IPS-NIHi11 (cell line): ENCODE data around the gene BCL11A.
A peak's percentile ranks its signal among the peaks of the same experiment; 100 is the strongest.

Experiments
- DNase-seq: peaks from one replicate; pipeline ENCODE4 v3.0.0; 2012; ENCODE audit warnings: mixed read lengths, low spot score

BCL11A gene

GRCh38 chr2:60526623-60527022 lies 26.8 kb downstream of the BCL11A start:
- no peak for DNase-seq

- DNase-seq = no peak
Measured at GRCh38 chr2:60525899-60526298, 27.6 kb downstream of the BCL11A start.

DNA sequence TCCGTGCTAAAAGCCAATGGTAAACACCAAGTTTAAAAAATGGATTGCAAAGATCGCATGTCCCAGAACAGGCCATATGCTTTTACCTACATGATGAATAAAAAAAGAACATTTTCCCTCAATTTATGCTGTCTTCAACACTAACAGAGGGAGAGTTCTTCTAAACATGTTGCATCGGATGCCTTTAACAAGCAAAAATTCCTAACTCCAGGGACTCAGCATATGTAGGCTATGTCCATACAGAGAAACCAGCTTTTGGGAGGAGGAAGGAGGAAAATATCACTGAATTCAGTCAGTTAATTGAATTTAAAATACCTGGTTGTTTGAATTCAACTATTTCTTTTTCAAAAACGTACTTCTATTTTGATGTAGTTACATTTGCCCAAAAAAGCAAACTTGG lies 28.6 kb downstream of the BCL11A start:
- no peak for DNase-seq

- no peak for DNase-seq
Measured at GRCh38 chr2:60523963-60524362, 29.5 kb downstream of the BCL11A start.

DNA sequence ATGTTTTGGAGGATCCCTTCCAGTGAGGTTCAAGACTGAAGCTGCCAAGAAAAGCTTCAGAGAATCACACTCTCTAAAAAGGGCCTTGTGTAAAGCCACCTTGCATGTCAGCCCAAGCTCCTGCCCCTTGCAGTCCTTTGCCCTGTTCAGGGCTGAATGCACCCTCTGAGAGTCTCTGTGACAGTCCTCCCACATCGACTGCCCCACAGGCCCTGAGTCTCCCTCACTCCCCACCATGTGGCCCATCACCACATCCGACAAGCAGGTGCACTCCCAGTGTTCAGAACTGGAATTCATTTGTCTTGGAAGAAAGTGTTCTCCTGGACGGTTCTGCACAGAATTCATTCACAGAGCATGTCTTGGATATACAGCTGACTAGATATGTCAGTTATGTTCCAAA lies 31.0 kb downstream of the BCL11A start:
- DNase-seq = no peak

DNA sequence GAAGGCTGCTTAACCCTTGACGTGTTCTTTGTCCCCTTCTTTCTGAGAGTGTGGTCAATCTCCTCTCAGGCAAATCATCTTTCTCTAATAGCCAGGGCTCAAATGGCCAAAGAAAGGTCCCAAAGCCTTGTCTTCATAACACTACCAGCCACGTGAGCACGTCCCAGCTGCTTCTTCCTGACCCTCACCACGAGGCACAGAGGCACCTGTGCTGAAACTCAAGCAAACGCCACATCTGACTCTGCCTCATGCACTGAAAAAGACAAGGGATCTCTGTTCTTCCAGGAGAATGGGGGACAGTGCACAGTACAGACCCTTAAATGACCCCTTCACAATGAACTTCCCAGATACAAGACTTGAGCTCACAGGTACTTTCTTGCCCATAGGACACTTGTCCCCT lies 31.8 kb downstream of the BCL11A start:
- DNase-seq = no peak

DNA sequence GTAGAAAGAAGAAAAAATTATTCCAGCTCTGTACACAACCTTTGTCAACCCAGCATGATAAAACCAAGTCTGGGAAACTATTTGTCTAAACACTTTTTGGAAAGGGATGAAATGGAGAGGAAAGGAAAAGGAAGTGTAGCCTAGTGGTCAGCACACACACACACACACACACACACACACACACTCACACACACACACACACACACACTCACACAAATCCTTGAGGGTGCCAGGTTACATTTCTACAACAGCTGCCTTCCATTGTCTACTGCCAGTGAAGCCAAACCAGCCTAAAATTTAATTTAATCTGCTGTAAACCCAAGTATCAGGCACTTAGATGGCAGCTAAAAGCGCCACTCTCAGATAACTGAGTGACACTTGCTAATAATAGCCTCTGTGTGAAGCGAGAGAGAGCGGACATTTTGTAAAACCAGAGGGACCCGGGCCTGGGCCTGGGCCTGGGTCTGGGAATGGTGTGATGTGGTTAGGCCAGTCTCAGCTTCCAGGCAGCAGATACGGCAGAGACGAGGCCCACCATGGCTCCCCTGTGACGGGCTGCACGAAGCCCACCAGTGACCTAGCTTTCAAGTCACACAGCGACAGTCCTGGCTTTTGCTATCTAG lies 32.4 kb downstream of the BCL11A start:
- DNase-seq = no peak

GRCh38 chr2:60520151-60520876 lies 33.1 kb downstream of the BCL11A start:
- peak; percentile 47 for DNase-seq

DNA sequence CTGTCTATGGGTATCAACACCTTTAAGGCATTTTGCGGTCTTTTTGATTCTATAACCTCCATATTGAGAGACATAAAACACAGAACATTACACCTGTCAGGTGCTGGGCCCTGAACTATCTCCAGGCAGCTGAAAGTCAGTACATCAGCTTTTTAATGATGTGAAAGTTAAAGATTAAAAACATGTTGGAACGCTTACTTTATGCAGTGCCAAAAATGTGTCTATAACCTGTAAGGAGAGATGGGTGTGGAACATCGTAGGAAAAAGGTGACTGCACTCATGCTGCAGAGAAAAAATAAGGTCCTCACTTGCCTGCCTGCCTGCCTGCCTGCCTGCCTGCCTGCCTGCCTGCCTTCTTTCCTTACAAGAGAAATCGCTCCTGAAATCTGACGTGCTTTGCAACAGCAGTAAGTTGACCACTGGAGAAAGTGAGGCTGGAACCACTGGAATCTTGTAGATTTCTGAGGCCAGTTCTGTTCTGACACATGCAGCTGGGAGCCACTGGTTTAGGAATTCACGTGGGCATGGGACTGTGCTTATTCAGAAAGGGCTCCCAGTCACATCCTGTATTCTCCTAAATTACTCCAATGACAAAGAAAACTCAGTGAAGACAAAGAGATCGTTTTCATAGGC lies 34.1 kb downstream of the BCL11A start:
- no peak for DNase-seq

DNA sequence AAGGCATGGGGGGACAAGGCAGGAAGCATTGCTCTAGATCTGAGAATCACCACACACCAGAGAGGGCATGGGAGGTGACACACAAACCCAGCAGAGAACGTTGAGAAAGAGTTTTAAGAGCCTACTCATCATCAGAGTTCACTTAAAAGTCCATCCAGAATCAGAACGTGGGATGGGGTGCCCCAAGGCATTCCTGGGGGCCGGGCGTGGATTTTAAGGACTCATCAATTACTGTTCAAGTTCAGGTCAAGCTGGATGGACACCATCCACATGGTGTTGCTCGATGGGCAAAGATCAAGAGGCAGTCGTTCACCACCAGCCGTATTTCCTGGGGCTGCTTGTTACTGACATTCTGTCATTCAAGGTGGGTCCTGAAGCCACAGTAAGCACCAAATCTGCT lies 34.9 kb downstream of the BCL11A start:
- no peak for DNase-seq

DNA sequence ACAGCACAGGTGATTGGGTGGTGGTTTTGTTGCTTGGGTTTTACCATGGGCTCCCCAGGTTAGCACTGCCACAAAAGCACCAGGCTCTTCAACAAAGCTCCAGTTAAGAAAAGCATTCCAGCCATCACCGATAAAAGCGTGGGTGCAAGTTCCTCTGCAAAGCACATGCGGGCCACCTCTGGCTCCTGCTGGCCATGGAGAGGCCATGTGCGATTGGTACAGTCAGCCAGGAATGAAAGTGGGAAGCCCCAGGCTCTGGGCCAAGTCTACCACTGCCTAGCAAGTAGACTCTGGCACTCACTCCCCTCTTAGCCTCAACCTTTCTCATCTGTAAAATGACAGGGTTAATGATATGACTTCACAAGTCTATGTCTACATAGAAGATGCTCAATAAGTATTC lies 36.0 kb downstream of the BCL11A start:
- no peak for DNase-seq

DNA sequence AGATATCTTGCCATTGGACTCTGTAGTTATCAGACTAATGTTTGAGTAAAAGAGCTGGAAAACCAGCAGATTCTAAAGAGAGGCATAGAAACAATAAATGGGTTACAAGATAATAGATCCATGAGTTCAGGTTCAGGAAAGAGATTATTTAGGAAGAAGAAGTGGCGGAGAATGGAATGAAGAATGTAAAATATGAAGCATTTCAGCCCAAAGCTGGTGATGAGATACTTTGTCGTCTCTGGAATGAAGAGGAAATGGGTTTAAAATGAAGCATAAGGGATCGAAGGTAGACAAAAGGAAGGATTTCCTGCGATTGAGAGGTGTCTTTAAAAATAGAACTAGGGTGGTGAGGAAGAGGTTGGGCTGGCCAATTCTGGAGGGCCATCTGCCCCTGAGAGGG lies 36.6 kb downstream of the BCL11A start:
- DNase-seq = no peak

- DNase-seq = no peak
Measured at GRCh38 chr2:60516383-60516811, 37.1 kb downstream of the BCL11A start.

- DNase-seq = no peak
Measured at GRCh38 chr2:60515721-60516226, 37.7 kb downstream of the BCL11A start.

DNA sequence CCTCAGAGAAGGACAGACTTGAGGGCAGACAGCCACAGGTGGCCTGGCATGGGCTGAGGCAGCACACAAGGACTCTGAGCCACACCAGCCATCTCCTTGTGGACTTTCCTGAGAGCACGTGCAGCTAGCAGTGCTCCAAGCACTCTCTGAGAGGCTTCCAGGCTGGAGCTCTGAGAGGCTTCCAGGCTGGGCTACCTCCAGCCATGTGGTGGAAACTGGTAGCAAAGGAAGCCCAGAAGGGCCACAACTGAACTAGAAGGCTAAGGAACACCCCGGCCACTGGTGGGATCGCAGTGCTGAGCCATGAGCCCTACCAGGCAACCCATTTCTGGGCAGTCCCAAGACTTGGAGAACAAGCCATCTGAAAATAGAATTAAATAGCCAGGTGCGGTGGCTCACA lies 39.5 kb downstream of the BCL11A start:
- no peak for DNase-seq

DNA sequence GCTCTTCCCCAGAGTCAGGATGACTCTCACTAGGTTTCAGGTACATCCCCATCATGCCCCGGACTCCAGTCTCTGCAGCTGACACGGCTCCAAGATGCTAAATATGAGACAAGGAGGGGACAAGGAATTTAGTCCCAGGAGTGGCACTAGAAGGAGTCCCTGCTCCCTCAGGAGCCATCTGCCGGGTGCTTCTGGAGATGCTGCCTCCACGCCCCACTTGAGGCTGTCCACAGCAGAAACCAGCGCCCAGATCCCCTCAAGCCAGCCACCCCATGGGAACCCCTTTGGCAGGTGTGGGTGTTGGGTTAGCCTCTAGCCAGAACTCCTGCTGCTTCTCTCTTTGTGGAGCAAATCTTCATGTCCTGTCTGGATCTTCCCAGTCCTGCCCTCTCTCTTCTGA lies 40.3 kb downstream of the BCL11A start:
- DNase-seq = no peak

DNA sequence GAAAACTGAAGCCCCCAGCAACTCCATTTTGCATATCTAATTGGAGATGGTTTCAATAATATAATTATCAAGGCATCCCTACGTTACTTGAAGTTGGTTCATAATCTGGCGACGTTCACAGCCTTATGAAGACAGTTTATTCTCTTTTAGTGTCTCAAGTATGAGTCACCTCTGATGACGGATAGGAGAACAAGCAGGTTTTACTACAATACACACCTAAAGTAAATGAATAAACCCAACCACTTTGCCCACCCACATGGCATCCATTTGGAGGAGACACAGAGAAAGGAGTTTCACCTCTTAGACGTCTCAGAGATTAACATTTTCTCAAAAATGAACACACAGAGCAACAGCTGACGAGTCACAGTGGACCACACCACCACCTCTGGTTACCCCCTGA lies 40.8 kb downstream of the BCL11A start:
- DNase-seq = no peak

DNA sequence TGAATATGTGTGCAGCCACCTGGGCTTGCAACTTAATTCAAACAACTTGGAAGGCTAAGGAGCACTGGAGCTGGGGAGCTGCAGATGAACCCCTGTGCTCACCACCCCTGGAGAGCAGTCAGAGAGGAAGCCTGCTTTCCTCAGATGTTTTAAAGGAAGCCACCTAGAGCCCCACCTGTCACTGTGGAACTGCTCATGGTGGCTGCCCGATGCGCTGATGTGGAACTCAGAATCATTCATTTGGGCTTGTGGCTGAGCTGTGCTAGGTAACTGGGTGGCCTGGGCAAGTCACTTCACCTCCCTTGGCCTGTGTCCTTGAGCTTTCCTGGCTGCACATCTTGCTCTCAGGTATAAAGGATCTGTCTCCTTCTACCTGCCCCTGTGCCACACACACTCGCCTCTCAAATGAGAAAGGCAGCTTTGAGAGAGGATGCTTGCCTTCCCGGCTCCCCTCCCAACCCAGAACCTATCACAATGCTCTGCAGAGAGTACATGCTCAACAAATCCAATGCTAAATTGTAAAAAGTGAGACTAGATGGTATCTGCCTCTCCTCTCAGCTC lies 41.3 kb downstream of the BCL11A start:
- no peak for DNase-seq

GRCh38 chr2:60510713-60511112 lies 42.7 kb downstream of the BCL11A start:
- no peak for DNase-seq

- no peak for DNase-seq
Measured at GRCh38 chr2:60509066-60509465, 44.4 kb downstream of the BCL11A start.

DNA sequence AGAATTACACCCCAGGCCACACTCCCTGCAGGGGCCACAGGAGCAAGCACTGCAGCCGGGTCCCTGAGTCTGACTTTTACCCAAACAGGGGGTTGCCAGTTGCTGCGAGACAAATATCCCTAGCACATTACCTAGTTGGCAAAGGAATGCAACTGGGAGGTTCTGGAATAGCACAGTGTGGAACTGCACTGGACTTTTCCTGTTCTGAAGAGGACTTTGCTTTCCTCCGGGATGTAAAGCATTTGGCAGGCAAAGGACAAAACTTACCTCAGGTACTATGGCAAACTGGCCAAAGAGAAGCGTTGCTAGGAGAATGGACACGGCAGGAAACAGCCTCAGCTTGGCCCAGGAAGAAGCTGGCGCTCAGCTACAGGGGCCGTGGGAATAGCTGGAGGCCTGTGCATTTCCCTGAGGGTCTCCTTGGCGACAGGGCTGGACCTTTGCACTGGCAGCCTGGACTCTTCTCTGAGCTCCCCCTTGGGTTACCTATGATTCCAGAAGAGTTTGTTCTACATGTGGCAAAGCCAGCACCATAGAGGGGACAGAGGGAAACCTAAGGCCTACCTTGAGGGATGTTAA lies 45.0 kb downstream of the BCL11A start:
- no peak for DNase-seq

GRCh38 chr2:60507211-60507965 lies 46.1 kb downstream of the BCL11A start:
- no peak for DNase-seq
